Large intestine (tissue), 12 donors: ENCODE measurements around the gene OR4S1. TPM values are rescaled to one million over a fixed set of nuclear protein-coding genes. Genes with fewer than 3 reads are reported as not detected.
"Not testable (repeated sequence)": the region's sequence is repeated elsewhere in the genome, so short reads cannot be mapped to it uniquely, and the experiment has no call there.

Experiments used
- DNase-seq, 2 donors: peaks; one replicate each; pipeline versions ENCODE4 v3.0.0 to v3.0.0-alpha.2; 2013
- H3K27ac ChIP-seq: one replicate; pipeline ENCODE4 v1.5.1; 2013; ENCODE audit warnings: low read length
- H3K27me3 ChIP-seq: 2 replicates; pipeline ENCODE4 v1.6.1; 2013; ENCODE audit warnings: low read length; ENCODE audit not compliant: control insufficient read depth, insufficient read depth
- H3K36me3 ChIP-seq: 2 replicates; pipeline ENCODE4 v1.6.1; 2013; ENCODE audit warnings: low read length; ENCODE audit not compliant: control insufficient read depth, insufficient read depth
- H3K4me1 ChIP-seq: one replicate; pipeline ENCODE4 v1.6.1; 2013; ENCODE audit warnings: low read length; ENCODE audit not compliant: control insufficient read depth, insufficient read depth
- H3K4me3 ChIP-seq: one replicate; pipeline ENCODE4 v1.5.1; 2013; ENCODE audit warnings: low read length
- H3K9me3 ChIP-seq: one replicate; pipeline ENCODE4 v1.6.1; 2013; ENCODE audit warnings: mild to moderate bottlenecking, low read depth, low read length, moderate library complexity; ENCODE audit not compliant: control insufficient read depth
- WGBS: methylation state at CpG from one replicate; pipeline ENCODE4 v1.1.5; 2013; ENCODE audit warnings: low lambda C conversion rate; ENCODE audit not compliant: insufficient coverage; 5-methylcytosine and 5-hydroxymethylcytosine counted together
- long read RNA-seq, 11 donors: transcript quantifications; one replicate each; lab custom pipeline, GENCODE V29; 2026
- polyA plus RNA-seq: library from polyadenylated mRNA; unstranded; fragments of 120-200 nt; gene quantifications from one replicate; pipeline ENCODE4 v1.2.1, GENCODE V29; 2013

The OR4S1 gene
- not detected for polyA plus RNA-seq
- long read RNA-seq, donor 1: 0 reads
- long read RNA-seq, donor 2: 0 reads
- long read RNA-seq, donor 3: 0 reads
- long read RNA-seq, donor 4: 0 reads
- long read RNA-seq, donor 5: 0 reads
- long read RNA-seq, donor 6: 0 reads
- long read RNA-seq, donor 7: 0 reads
- long read RNA-seq, donor 8: 0 reads
- long read RNA-seq, donor 9: 0 reads
- long read RNA-seq, donor 10: 0 reads
- long read RNA-seq, donor 11: 0 reads

GRCh38 chr11:48305923-48306322 is at the start of gene OR4S1:
Gene OR4S1, plus strand, starts transcription at chr11:48306223. Its CDS starts 0 bp downstream, at chr11:48306223.
- H3K4me3 ChIP-seq: no peak within 1 kb of the TSS
- DNase-seq: no peak
- no peaks in the 10 kb centered on the region for H3K9me3 ChIP-seq
- no peak within 1 kb of the TSS for H3K27ac ChIP-seq
- H3K27me3 ChIP-seq: no peaks in the 10 kb centered on the region
- no peaks in the 10 kb centered on the region for H3K4me1 ChIP-seq
- WGBS: no CpG with 5 or more reads among the region's 1 CpG
- no peaks in the 10 kb centered on the region for H3K36me3 ChIP-seq

- H3K4me3 ChIP-seq: no peak overlapping the region
- no peaks in the 10 kb centered on the region for H3K36me3 ChIP-seq
- DNase-seq: no peak
- no peaks in the 10 kb centered on the region for H3K9me3 ChIP-seq
- no peaks in the 10 kb centered on the region for H3K27me3 ChIP-seq
- no peaks in the 10 kb centered on the region for H3K4me1 ChIP-seq
- no peak overlapping the region for H3K27ac ChIP-seq
- WGBS: 78% methylated on average over 2 of the region's 2 CpGs
Observed at GRCh38 chr11:48261600-48261999, 44.4 kb upstream of the OR4S1 start.

GRCh38 chr11:48263423-48263911 is 42.6 kb upstream of the OR4S1 start, which contains the start of gene OR4X1:
Gene OR4X1, plus strand, starts transcription at chr11:48263861. Its CDS starts 0 bp downstream, at chr11:48263861.
- no peak for DNase-seq
- no peaks in the 10 kb centered on the region for H3K4me1 ChIP-seq
- no peaks in the 10 kb centered on the region for H3K36me3 ChIP-seq
- no peak within 1 kb of the TSS for H3K4me3 ChIP-seq
- no peaks in the 10 kb centered on the region for H3K27me3 ChIP-seq
- no peaks in the 10 kb centered on the region for H3K9me3 ChIP-seq
- H3K27ac ChIP-seq: no peak within 1 kb of the TSS
- no CpG with 5 or more reads among the region's 3 CpGs for WGBS

- H3K27me3 ChIP-seq: no peaks in the 10 kb centered on the region
- no peak overlapping the region for H3K4me3 ChIP-seq
- no peak for DNase-seq
- no CpG with 5 or more reads among the region's 3 CpGs for WGBS
- H3K27ac ChIP-seq: no peak overlapping the region
- H3K4me1 ChIP-seq: no peaks in the 10 kb centered on the region
- H3K36me3 ChIP-seq: no peaks in the 10 kb centered on the region
- H3K9me3 ChIP-seq: no peaks in the 10 kb centered on the region
Observed at GRCh38 chr11:48270621-48271020, 35.4 kb upstream of the OR4S1 start.

GRCh38 chr11:48272606-48273005 is 33.4 kb upstream of the OR4S1 start:
- H3K27ac ChIP-seq: no peak overlapping the region
- WGBS: no CpG with 5 or more reads among the region's 1 CpG
- H3K4me1 ChIP-seq: no peaks in the 10 kb centered on the region
- no peaks in the 10 kb centered on the region for H3K36me3 ChIP-seq
- no peaks in the 10 kb centered on the region for H3K9me3 ChIP-seq
- no peak overlapping the region for H3K4me3 ChIP-seq
- DNase-seq: no peak
- H3K27me3 ChIP-seq: no peaks in the 10 kb centered on the region

- H3K27me3 ChIP-seq: no peaks in the 10 kb centered on the region
- peak in 1 of 2 donors; percentile 7 for DNase-seq
- no peaks in the 10 kb centered on the region for H3K36me3 ChIP-seq
- no peaks in the 10 kb centered on the region for H3K9me3 ChIP-seq
- WGBS: 33% methylated on average over 3 of the region's 5 CpGs
- H3K4me1 ChIP-seq: no peaks in the 10 kb centered on the region
- no peak overlapping the region for H3K27ac ChIP-seq
- H3K4me3 ChIP-seq: no peak overlapping the region
Observed at GRCh38 chr11:48307760-48308386, 1.9 kb downstream of the OR4S1 start.

- H3K27me3 ChIP-seq, DNase-seq, H3K4me3 ChIP-seq, H3K4me1 ChIP-seq, H3K36me3 ChIP-seq, H3K27ac ChIP-seq, H3K9me3 ChIP-seq: not testable (repeated sequence)
- 60% methylated on average over 1 of the region's 2 CpGs for WGBS
Observed at GRCh38 chr11:48313590-48313989, 7.6 kb downstream of the OR4S1 start.

GRCh38 chr11:48319813-48320212 is 13.8 kb downstream of the OR4S1 start:
- not testable (repeated sequence) for DNase-seq, H3K4me3 ChIP-seq, H3K27ac ChIP-seq, H3K27me3 ChIP-seq, H3K9me3 ChIP-seq, H3K4me1 ChIP-seq, H3K36me3 ChIP-seq
- 80% methylated on average over 1 of the region's 2 CpGs for WGBS

GRCh38 chr11:48324620-48325019 is 18.6 kb downstream of the OR4S1 start, which contains the start of gene OR4C3:
Gene OR4C3, plus strand, starts transcription at chr11:48324920. Its CDS starts 102 bp downstream, at chr11:48325022.
- not testable (repeated sequence) for H3K27ac ChIP-seq, H3K9me3 ChIP-seq, H3K4me1 ChIP-seq, H3K27me3 ChIP-seq, DNase-seq, H3K36me3 ChIP-seq, H3K4me3 ChIP-seq

- no peak overlapping the region for H3K4me3 ChIP-seq
- no peak for DNase-seq
- H3K4me1 ChIP-seq: no peaks in the 10 kb centered on the region
- no CpG with 5 or more reads among the region's 2 CpGs for WGBS
- no peak overlapping the region for H3K27ac ChIP-seq
- H3K27me3 ChIP-seq: no peaks in the 10 kb centered on the region
- H3K36me3 ChIP-seq: no peaks in the 10 kb centered on the region
- no peaks in the 10 kb centered on the region for H3K9me3 ChIP-seq
Observed at GRCh38 chr11:48341466-48341865, 35.4 kb downstream of the OR4S1 start.

GRCh38 chr11:48342505-48342904 is 36.5 kb downstream of the OR4S1 start:
- H3K4me1 ChIP-seq, H3K27ac ChIP-seq, H3K9me3 ChIP-seq, H3K36me3 ChIP-seq, H3K4me3 ChIP-seq, H3K27me3 ChIP-seq, DNase-seq: not testable (repeated sequence)
- no CpG with 5 or more reads among the region's 2 CpGs for WGBS
